NCI-H2196 treated with DMSO at 0.1 percent for 48 hours (cell line): Measurements from ENCODE around the gene PXT1.
A peak's percentile ranks its signal among the peaks of the same experiment; 100 is the strongest.
"Not testable (repeated sequence)": the region's sequence is repeated elsewhere in the genome, so short reads cannot be mapped to it uniquely, and the experiment has no call there.

Source experiments
- DNase-seq: peaks from one replicate; lab custom pipeline; 2025; ENCODE audit not compliant: unreplicated experiment; lab: John Stamatoyannopoulos, UW

Gene PXT1

DNA sequence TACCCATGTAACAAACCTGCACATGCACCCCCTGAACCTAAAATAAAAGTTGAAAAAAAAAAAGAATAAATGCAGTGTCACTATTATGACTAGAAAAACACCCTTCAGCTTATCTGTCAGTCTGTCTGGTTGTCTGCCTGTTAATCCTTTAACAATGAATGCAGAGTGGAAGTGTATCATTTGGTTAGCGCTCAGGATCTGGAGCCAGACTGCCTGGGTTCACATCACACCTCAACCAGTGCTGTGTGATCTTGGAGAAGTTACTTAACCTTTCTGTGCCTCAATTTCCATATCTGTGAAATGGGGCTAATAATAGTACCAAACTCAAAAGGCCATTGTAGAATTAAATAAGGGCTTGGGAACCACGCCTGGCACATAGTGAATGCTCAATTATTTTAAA, 72.0 kb downstream of the PXT1 start:
- DNase-seq = no peak

DNA sequence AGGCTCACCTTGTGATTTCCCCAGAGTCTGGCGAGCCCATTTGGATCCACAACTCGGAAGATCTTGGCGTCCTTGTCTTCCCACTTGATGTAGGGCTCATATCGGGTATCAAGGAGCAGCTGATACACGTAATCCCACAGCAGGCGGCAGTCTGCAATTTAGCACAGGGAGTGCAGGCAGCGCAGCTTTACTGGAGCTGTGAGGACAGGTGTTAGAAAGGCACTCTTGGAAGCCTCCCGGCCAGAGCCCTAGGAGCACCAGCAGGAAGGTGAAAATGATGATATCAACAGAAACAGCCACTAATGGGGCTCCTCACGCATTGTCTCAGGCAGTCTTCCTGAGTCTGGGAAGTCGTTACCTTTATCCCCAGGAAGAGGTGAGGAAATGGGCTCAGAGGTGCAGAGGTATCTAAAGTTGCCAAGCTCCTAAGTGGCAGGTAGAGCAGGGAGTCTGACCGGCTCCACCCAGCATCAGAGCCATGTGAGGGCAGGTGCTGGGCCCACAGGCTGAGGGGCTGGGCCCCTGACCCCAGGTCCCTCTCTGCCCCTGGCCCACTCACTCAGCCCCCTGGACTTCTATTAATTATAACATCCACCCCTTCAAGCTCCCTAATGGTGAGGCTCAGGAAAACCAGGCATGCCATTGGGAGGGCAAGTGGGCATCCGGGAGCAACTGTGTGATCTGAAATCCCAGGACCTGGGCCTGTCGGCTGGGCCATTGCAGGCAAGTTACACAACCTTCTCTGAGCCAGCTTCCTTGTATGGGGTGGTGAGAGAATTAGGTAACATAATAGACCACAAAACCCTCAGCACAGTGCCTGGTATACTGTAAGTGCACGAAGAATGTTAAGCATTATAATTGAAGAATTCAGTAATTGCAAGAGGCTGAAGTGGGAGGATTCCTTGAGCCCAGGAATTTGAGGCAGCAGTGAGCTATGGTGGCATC, 73.5 kb downstream of the PXT1 start:
- DNase-seq = peak; percentile 79

DNA sequence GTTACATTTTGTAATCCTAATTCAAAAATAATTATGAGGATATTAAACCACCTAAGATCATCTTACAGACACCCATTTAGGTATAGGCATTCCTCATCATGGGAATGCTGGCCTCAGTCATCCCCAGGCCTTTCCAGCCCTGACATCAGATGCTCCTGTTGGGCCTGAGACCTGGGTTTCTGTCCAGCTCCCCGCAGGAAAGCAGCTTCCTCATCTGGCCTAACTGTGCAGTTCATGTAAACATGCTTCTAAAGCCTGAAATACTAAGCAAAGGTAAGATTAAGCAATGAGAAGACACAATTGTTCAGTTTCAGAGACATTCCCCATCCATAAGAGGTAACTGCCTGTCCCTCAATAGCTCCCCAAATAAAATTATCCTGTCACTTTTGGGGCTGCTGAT, 74.2 kb downstream of the PXT1 start:
- DNase-seq = no peak

DNA sequence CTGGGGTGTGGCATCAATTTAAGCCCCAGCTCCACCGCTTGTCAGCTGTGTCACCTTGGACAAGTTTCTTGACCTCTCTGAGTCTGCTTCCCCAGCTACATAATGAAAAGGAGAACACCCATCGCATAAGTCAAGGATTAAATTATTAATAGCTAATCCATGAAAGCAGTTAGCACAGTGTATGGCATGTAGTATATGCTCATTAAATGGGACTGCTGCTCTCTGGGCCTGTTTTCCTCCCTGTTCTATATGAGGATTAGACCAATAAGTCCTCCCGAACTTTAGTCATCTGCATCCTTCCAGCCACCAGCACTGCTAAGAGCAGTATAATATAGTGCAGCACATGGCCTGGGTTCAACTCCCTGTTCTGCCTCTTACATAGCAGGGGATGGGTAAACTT, 74.9 kb downstream of the PXT1 start:
- no peak for DNase-seq

DNA sequence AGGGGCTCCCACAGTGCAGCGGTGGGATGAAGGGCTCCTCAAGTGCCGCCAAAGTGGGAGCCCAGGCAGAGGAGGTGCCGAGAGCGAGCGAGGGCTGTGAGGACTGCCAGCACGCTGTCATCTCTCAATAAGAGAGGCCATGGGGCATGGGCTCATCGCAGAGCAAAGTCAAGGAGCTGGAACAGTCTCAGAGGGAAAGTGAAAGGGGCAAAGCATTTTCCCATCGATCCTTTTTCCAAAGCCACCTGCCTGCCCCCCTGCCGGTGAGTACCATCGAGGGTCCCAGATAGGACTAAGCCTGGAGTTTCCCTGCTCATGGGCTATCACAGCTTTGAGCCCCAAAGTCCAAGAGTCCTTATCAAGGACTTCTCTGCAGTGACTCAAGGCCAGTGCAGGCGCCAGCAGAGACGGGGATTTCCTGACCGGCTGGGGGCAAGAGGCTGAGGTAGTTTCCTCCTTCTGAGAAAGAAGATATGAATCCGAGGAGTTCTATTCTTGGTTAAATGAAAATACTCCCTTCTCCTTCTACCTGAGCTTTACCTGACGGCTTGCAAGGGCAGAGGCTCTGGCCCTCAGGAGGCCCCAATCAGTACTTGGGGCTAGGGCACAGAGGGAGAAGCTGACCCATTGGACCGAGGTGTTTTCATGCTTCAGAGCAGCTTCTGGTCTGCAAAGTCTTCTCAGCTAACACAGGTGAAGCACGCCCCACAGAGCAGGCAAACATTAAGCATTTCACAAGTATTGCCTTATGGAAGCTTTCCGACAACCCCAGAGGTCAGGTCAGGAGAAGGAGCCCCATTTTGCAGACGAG, 77.8 kb downstream of the PXT1 start:
- no peak for DNase-seq

DNA sequence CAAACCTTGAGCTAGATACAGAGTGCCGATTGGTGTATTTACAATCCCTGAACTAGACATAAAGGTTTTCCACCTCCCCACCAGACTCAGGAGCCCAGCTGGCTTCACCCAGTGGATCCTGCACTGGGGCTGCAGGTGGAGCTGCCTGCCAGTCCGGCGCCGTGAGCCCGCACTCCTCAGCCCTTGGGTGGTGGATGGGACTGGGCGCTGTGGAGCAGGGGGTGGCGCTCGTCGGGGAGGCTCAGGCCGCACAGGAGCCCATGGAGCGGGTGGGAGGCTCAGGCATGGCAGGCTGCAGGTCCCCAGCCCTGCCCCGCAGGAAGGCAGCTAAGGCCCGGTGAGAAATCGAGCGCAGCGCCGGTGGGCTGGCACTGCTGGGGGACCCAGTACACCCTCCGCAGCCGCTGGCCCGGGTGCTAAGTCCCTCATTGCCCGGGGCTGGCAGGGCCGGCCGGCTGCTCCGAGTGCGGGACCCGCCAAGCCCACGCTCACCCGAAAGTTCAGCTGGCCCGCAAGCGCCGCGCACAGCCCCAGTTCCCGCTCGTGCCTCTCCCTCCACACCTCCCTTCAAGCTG, 78.5 kb downstream of the PXT1 start:
- DNase-seq = not testable (repeated sequence)

DNA sequence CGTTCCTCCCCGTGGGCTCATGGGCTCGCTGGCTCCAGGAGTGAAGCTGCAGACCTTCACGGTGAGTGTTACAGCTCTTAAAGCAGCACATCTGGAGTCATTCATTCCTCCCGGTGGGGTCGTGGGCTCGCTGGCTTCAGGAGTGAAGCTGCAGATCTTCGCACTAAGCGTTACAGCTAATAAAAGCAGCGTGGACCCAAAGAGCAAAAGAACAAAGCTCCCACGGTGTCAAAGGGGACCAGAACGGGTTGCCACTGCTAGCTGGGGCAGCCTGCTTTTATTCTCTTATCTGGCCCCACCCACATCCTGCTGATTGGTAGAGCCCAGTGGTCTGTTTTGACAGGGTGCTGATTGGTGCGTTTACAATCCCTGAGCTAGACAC, 79.3 kb downstream of the PXT1 start:
- not testable (repeated sequence) for DNase-seq

DNA sequence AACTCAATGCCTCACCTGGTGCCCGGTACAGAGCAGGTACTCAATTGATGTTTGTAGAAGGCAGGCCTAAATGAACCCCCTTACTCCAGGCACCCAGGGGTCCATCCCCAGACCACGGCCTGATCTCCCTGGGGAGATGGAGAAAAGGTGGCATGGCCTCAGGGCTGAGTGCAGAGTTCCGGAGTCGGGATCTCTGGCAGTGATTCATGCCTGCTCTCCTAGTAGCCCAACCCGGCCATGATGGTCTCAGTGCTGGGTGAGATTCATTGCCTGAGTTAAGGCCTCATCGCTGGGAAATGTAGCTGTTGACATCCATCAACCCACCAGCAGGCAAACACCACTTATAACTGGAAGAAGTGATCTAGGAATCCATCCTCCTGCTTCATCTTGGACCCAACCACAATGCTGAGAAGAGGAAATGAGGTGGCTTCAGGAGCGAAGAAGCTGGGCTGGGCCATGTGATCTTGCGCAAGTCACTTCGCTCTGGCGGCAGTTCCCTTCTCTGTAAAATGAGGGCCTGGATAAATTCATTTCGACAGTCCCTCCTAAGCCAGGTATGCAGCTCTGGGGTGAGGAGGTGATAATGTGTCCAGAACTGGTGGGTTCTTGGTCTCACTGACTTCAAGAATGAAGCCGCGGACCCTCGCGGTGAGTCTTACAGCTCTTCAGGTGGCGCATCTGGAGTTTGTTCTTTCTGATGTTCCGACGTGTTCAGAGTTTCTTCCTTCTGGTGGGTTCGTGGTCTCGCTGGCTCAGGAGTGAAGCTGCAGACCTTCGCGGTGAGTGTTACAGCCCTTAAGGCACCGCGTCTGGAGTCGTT, 79.9 kb downstream of the PXT1 start:
- DNase-seq = no peak

DNA sequence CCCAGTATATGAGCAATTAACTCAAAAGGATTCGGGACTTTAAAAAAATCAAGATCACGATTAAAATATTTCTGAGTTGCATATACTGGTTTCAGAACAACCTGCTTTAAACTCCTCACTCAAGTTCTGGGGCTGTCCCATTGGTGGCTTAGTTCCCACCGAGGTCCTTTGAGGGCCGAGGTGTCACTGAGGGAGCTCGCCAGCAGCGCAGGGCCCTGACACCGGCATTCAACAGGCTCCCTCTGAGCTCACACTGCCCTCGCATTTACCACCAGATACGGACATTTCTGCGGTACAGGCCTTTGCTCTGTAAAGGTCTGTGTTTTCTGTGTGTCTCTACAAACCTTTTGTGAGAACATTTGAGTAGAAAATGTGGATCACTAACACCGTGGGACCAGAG, 81.6 kb downstream of the PXT1 start:
- no peak for DNase-seq

DNA sequence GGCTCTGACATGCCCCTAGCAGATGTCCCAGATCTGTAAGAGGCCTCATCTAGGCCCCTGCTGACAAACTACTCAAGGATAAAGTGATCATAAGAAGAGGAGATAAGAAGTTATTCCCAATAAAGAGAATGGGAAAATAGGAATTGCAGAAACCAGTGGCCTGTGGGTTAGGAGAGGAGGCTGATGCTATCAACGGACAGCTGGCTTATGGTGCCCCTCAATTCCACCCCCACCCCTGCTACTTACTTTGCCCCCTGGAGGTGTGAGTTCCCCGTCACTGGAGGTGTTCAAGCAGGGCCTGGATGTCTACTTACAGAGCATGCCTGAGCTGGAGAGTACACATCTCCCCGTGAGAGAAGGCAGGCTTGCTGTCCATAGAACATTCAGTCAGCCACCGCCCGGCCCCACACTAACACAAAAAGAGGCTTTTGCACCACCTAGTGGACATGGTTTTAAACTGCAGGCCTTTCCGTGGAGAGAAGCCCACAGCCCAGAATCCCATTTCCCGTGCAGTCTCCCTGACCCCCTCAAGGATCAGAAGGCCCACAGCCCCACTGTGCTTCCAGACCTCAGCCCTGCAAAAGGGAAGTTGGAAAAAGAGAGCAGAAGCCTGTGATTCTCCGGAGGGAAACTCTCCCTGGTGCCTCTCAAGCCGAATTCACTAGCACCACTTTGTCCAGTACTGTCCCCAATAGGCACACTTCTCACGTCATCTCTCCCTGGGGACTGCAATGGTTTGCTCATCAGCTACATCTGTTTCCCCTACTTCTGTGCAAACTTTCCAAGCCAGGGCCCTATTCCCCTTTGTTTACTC, 82.2 kb downstream of the PXT1 start:
- peak; percentile 69 for DNase-seq

DNA sequence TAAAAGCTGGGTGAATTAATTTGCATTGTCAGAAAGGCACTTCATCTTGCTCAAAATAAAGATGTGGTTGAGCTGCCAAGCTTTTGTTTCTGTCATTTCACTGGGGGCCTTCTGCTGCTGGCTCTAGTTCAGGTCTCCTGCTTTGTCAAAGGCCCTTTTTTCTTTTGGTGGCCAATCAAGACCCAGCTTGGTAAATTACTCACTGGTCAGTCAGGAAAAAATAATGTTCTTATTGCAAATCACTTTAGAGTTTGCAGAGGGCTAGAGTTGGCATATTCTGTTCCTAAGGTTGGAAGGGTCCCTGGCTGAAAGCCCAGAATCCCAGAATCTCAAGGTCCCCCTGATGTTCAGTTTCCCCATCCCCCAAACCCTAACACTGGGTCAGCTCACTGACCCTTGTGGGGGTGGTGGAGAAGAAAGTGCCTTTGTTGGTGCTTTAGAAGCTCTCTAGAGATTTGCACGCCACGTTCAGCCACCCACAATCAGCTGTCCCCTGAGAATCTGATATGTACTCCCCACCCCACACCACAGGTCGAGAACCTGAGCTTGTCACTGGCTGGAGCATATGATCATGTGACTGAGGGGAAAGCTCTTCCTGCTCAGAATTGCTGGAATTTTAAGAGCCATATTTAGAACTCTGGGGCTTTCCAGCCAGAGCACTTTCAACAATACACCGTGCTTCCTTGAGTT, 84.3 kb downstream of the PXT1 start:
- DNase-seq = peak; percentile 36

DNA sequence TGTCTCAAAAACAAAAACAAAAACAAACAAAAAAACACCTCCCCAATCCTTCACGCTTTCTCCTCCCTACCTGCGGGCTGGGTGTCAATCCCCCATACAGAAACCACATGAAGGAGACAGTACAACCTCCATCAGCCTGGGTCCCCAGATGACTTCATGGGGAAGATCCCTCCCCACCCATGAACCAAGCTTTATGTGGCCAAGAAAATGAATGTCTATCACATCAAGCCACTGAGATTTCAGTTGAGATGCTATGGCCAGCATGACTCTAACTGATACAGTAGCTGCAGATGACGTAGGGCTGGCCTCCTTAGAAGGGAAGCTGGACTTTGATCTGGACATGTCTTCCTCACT, 84.8 kb downstream of the PXT1 start:
- DNase-seq = no peak

DNA sequence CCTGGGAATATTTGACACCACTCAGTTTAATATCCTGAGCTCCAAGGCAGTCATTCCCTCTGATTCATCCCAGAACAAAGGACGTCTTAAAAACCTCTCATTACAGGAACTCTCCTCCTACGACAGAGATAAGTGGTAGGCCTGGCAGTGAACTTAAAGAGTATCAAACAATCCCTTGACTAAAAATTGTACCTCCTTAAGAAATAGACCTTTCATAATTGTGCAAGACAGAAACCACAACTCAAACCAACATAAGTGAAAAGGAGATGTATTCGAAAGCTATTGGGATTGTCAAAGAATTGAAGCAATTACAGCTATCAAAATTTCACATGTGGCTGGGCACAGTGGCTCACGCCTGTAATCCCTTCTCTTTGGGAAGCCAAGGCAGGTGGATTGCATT, 86.8 kb downstream of the PXT1 start:
- DNase-seq = no peak

DNA sequence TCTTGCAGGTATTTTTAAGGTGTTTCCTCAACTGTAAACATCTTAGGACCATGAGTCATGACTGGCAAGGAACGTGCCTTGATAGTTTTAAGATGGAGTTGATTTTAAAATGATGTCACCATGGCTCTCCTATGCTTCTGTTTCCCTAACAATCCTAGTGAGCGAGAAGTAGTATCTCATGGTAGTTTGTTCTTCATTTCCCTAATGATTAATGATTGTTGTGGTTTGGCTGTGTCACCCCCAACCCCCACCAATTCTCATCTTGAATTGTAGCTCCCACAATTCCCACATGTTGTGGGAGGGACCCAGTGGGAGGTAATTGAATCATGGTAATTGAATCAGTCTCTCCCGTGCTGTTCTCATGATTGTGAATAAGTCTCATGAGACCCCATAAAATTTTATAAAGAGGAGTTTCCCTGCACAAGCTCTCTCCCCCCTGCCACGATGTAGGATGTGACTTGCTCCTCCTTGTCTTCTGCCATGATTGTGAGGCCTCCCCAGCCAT, 89.2 kb downstream of the PXT1 start:
- DNase-seq = no peak

DNA sequence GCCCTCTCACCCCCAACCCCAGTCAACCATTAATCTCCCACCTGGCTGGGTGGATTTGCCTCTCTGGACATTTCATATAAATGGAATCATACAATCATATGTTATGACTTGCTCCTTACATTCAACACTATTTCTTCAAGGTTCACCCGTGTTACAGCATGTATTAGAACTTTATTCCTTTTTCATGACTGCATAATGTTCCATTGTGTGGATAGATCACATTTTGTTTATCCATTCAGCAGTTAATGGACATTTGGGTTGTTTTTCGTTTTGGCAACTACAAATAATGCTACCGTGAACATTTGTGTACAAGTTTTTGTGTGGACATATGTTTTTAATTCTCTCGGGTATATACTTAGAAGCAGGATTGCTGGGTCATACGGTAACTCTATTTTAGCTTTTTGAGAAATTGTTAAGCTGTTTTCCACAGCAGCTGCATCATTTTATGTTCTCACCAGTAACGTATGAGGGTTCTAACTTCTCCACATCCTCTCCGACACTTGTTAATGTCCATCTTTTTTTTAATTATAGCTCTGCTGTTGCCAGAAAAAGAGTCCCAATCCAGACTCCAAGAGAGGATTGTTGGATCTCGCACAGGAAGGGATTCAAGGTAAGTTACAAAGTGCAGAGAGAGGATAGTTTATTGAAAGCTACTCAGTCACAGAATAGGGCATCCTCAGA, 90.0 kb downstream of the PXT1 start:
- DNase-seq = no peak

DNA sequence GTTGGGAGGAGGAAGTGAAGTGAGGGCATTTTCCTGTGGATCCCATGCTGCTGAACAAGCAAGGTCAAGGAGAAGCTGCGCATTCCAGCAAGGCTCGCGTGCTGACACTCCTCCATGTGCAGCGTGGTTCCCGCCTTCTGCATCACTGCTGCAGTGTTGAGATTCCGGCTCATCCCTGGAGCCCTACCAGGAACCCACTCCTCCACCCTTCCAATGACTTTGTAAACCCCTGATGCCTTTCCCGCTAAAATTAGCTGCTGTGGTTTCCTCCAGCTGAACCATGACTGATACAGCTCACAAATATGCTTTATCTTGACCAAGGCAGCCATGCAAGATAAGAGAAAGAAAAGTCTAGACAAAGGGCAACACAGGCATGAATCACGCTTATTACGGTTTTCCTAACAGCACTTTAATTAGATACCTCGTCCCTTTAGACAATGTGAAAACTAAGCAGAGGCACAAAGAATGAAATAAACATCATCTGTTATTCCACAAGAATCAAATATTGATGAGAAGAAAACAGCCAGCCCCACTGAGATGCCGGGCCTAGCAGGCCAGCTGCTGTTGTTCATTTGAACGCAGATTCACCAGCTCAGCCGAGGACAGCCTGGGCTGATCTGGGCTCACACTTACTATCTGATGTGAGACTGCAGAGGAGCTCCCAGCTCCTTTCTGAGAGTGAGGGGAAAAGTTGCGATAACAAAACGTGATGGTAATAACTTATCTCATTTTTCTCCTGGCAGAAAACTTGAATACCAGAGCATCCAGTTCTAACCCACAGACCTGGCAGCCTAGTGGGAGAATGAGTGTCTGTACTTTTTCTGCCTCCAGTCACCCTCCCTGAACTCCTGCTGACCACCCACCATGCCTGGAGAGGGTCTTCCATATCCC, 91.7 kb downstream of the PXT1 start:
- DNase-seq = no peak

DNA sequence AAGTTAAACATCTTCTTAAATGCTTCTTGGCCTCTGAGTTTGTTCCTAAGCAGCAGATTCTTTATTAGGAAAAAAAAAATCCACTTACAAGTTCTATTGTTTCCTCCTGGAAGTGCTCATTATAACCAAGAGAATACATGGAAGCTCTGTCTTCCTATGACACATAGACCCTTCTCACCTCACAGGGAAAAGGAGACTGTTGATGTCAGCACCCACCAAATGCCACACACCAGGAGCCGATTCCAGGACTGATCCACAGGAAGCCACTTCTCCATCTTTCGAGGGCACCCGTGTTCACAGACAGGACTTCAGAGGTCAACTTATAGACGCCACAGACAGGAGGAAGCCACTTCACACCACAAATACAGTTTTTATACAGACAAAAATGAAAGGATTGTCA, 92.6 kb downstream of the PXT1 start:
- DNase-seq = no peak

DNA sequence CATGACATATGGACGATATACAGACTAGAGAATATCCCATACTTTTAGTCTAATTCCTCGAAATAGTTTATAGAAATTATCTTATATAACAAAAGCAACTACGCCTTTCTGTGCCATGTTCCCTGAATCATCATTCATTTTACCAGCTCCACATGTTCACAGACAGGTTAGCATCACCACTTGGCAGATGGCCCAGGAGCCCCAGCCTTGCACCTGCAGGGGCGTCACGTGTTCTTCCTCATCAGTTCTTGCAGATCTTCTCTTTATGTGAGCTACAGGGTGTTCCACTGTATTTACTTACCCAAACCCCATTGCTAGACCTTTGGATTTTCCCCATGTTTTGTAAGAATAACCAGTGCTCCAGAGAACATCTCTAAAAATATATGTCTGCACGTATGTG, 93.4 kb downstream of the PXT1 start:
- DNase-seq = peak; percentile 67
